OCI-LY1 (cell line): ENCODE results near the gene NTMT2.

Experiments used
- H2AFZ ChIP-seq: fragments of 200-600 bp; sonication (generic), shearing (Covaris generic); 2 replicates; pipeline ENCODE4 v1.6.0; 2014; ENCODE audit warnings: antibody characterized with exemption, mild to moderate bottlenecking, low read length
- H3F3A ChIP-seq: fragments of 200-600 bp; sonication (generic), shearing (Covaris generic); 2 replicates; pipeline ENCODE4 v1.6.0; 2014; ENCODE audit warnings: mild to moderate bottlenecking, antibody characterized with exemption, low read length, moderate library complexity; ENCODE audit not compliant: insufficient read depth
- H3K27ac ChIP-seq: fragments of 200-600 bp; sonication (generic); 2 replicates; pipeline ENCODE4 v1.5.1; 2014; ENCODE audit warnings: low read length, mixed run types, mild to moderate bottlenecking, low read depth; ENCODE audit not compliant: poor library complexity, severe bottlenecking
- H3K27me3 ChIP-seq: fragments of 200-600 bp; sonication (generic); 2 replicates; pipeline ENCODE4 v1.6.0; 2014; ENCODE audit warnings: antibody characterized with exemption, mild to moderate bottlenecking, low read length, moderate library complexity; ENCODE audit not compliant: insufficient read depth
- H3K36me3 ChIP-seq: fragments of 200-600 bp; sonication (generic); 2 replicates; pipeline ENCODE4 v1.6.1; 2014; ENCODE audit warnings: mild to moderate bottlenecking, antibody characterized with exemption, low read length, moderate library complexity, mixed read lengths; ENCODE audit not compliant: insufficient read depth
- H3K4me1 ChIP-seq: fragments of 200-600 bp; sonication (generic); 2 replicates; pipeline ENCODE4 v1.5.1; 2014; ENCODE audit warnings: mild to moderate bottlenecking, low read length, moderate library complexity; ENCODE audit not compliant: insufficient read depth, severe bottlenecking
- H3K4me2 ChIP-seq: fragments of 200-600 bp; sonication (generic), shearing (Covaris generic); 2 replicates; pipeline ENCODE4 v1.6.1; 2014; ENCODE audit warnings: low read length
- H3K4me3 ChIP-seq: fragments of 200-600 bp; sonication (generic); 2 replicates; pipeline ENCODE4 v1.5.1; 2014; ENCODE audit warnings: low read length, low read depth, mild to moderate bottlenecking, mixed read lengths; ENCODE audit not compliant: poor library complexity, severe bottlenecking
- H3K79me2 ChIP-seq: fragments of 200-600 bp; shearing (Covaris generic); 2 replicates; pipeline ENCODE4 v1.6.1; 2016; ENCODE audit warnings: mixed run types, low read length, mixed read lengths; ENCODE audit not compliant: insufficient read depth
- H3K9ac ChIP-seq: fragments of 200-600 bp; sonication (generic), shearing (Covaris generic); 2 replicates; pipeline ENCODE4 v1.6.1; 2014; ENCODE audit warnings: mild to moderate bottlenecking, low read length, mixed read lengths
- H3K9me2 ChIP-seq: fragments of 200-600 bp; sonication (generic), shearing (Covaris generic); 2 replicates; pipeline ENCODE4 v1.6.1; 2014; ENCODE audit warnings: low read depth, mild to moderate bottlenecking, low read length, mixed read lengths
- H3K9me3 ChIP-seq: fragments of 200-600 bp; shearing (Covaris generic); 2 replicates; pipeline ENCODE4 v1.6.1; 2014; ENCODE audit warnings: low read length, mixed read lengths
- H4K20me1 ChIP-seq: fragments of 200-600 bp; sonication (generic), shearing (Covaris generic); 2 replicates; pipeline ENCODE4 v1.6.0; 2016; ENCODE audit warnings: mild to moderate bottlenecking, low read length; ENCODE audit not compliant: insufficient read depth
- EZH2 ChIP-seq: fragments of 200-600 bp; sonication (generic), shearing (Covaris generic); IDR thresholded peaks from 2 replicates; pipeline ENCODE4 v1.8.0; 2017; ENCODE audit warnings: borderline replicate concordance, mixed run types, mild to moderate bottlenecking, antibody characterized with exemption, low read length, moderate library complexity, mixed read lengths
- TF ChIP-seq, protein P1 (sequence below): fragments of 200-600 bp; sonication (generic), shearing (Covaris generic); IDR thresholded peaks from 2 replicates; pipeline ENCODE4 v1.5.1; 2017; ENCODE audit warnings: mild to moderate bottlenecking, antibody characterized with exemption, low read length, moderate library complexity, mixed read lengths

The NTMT2 gene

DNA sequence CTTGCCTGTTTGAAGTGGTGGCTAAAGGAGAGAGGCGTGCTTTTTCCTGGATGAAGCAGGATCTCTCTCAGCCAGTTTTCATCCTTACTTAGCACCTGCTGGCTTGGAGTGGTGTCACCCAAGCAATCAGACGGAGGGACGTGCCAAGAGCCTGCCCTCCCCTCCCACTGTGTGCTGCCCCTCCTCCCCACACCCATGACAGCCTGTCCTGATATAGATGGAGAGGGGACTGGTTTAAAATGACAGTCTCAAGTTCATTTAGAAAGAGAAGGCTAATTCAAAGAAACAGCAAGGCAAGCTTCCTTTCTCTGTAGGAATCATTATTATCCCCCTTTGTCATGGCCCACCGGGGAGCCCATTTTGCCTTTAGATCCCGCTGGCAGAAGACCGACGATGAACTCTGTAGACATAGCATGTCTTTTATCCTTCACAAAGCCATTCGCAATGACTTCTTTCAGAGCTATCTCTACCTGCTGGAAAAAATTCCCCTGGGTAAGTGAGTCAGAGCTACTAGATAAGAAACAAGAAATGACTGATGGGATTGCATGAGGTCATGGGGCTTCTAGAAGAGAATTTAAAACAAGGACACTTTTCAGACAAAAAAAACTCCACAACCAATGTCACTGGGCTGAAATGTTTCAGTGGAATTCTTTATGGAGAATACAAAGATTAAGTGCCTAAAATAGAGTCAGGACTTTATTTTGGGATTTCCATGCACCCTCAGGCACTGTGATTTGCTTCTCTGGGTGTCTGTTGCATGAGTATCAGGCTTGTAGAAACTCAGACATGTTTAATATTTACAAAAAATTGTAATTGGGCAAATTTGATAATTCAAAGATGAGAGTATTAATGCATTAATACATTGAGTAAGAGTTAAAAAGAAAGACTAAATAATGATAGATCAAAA lies at the start of gene NTMT2:
Gene NTMT2, plus strand, starts transcription at position 190 of the 907 bp plus-strand sequence. Its CDS starts 149 bp downstream, at position 339.
- H3K4me3 ChIP-seq, result no peak within 1 kb of the TSS
- no peak within 1 kb of the TSS for H3K9ac ChIP-seq
- no peaks in the 10 kb centered on the region for H4K20me1 ChIP-seq
- no peaks in the 10 kb centered on the region for H3K36me3 ChIP-seq
- H3K4me2 ChIP-seq, result no peak within 1 kb of the TSS
- no peaks in the 10 kb centered on the region for H3K79me2 ChIP-seq
- H3K27ac ChIP-seq, result no peak within 1 kb of the TSS
- H3F3A ChIP-seq, result no peaks in the 10 kb centered on the region
- no peaks in the 10 kb centered on the region for H3K9me2 ChIP-seq
- H3K9me3 ChIP-seq, result no peaks in the 10 kb centered on the region
- TF ChIP-seq, protein P1, sequence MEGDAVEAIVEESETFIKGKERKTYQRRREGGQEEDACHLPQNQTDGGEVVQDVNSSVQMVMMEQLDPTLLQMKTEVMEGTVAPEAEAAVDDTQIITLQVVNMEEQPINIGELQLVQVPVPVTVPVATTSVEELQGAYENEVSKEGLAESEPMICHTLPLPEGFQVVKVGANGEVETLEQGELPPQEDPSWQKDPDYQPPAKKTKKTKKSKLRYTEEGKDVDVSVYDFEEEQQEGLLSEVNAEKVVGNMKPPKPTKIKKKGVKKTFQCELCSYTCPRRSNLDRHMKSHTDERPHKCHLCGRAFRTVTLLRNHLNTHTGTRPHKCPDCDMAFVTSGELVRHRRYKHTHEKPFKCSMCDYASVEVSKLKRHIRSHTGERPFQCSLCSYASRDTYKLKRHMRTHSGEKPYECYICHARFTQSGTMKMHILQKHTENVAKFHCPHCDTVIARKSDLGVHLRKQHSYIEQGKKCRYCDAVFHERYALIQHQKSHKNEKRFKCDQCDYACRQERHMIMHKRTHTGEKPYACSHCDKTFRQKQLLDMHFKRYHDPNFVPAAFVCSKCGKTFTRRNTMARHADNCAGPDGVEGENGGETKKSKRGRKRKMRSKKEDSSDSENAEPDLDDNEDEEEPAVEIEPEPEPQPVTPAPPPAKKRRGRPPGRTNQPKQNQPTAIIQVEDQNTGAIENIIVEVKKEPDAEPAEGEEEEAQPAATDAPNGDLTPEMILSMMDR, result no peak
- TF ChIP-seq EZH2, result no peak
- no peaks in the 10 kb centered on the region for H3K4me1 ChIP-seq
- no peak within 1 kb of the TSS for H2AFZ ChIP-seq
- no peaks in the 10 kb centered on the region for H3K27me3 ChIP-seq

DNA sequence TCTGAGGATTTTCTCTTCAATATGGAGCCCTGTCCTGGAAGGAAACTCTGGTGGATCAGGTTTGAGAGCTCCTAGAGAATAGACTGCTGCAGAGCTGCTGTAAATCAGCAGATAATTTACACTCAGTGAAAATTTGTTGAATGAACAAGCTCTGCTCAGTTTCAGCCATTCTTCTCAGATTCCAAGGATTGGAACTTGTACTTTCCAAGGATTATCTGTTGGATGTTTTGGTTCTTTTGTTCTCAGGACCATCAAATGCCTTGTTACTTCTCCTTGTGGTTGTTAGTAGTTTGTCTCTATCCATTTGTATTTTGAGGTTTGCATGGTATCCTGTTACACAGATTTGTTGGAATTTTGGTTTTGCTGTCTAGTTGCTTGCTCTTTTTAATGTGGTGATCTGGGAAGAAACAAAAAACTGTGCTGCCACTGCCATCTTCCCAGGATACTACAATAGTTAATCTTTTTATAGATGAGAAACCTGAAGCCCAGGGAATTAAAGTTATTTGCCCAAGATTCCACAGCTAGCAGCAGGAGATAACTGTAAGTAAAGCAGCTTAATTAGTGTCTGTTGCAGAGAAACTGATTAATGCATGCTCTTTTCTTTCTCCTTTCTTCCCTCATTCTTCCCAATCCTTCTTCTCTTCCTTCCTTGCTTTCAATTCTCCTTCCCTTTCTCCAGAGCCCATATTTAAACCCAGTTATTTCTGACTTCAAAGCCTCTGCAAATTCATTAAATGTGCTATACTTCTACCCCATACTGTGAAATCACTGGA lies 49.6 kb upstream of the NTMT2 start:
- no peak overlapping the region for H2AFZ ChIP-seq
- H3K36me3 ChIP-seq, result no peaks in the 10 kb centered on the region
- H3K9me3 ChIP-seq, result no peaks in the 10 kb centered on the region
- H3F3A ChIP-seq, result no peaks in the 10 kb centered on the region
- no peaks in the 10 kb centered on the region for H3K4me1 ChIP-seq
- H3K79me2 ChIP-seq, result no peaks in the 10 kb centered on the region
- H3K27me3 ChIP-seq, result no peaks in the 10 kb centered on the region
- no peak overlapping the region for H3K9ac ChIP-seq
- no peak overlapping the region for H3K27ac ChIP-seq
- TF ChIP-seq EZH2, result no peak
- TF ChIP-seq, protein P1, result no peak
- H3K4me2 ChIP-seq, result no peak overlapping the region
- H3K9me2 ChIP-seq, result no peaks in the 10 kb centered on the region
- no peak overlapping the region for H3K4me3 ChIP-seq
- H4K20me1 ChIP-seq, result no peaks in the 10 kb centered on the region

DNA sequence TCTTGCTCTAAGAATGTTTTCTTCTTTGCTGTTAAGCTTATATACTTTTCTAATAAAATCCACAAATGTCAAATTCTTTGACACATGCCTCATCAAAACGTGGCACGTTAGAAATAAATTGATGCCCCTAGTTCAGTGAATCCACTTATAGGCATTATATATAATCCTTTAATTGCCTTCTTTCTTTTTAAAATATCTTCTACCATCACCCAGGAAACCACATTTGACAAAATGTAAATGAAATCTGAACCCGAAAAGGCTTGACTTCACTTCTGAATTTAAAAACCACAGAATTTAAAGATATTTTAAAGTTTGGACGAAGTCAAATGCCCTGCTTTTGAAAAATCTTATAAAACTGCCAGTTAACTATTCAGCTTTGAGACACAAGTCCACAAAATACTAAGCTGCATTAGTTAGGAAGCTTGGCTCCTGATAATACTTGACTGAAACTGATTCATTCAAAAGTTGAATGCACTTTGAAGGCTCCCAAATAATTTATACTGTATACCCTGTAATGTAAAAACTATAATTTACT lies 48.9 kb upstream of the NTMT2 start:
- Histone ChIP-seq H3K9me3 (no peaks in the 10 kb centered on the region), H3F3A (no peaks in the 10 kb centered on the region), H3K27me3 (no peaks in the 10 kb centered on the region), H3K79me2 (no peaks in the 10 kb centered on the region), H4K20me1 (no peaks in the 10 kb centered on the region), H2AFZ (no peak overlapping the region), H3K4me3 (no peak overlapping the region), H3K9ac (no peak overlapping the region), H3K4me1 (no peaks in the 10 kb centered on the region), H3K27ac (no peak overlapping the region), H3K9me2 (no peaks in the 10 kb centered on the region), H3K36me3 (no peaks in the 10 kb centered on the region), H3K4me2 (no peak overlapping the region)
- TF ChIP-seq, protein P1, result no peak
- no peak for TF ChIP-seq EZH2
